ENCODE measurements around the gene EYS. TPM values are rescaled to one million over a fixed set of nuclear protein-coding genes. Genes with fewer than 3 reads are reported as not detected.

EYS gene
- total RNA-seq, 6 experiments from 2014 or later = 0.54 to 2.3 (median 0.74) TPM; not detected in 1

GRCh38 chr6:64145658-64146057, 1561.4 kb downstream of the EYS start:
- Histone ChIP-seq H3K4me1 (no peaks in the 10 kb centered on the region), H3K9me3 (no peaks in the 10 kb centered on the region), H3K27ac (no peak overlapping the region), H3K27me3 (no peaks in the 10 kb centered on the region), H3K4me3 (no peak overlapping the region), H3K36me3 (no peaks in the 10 kb centered on the region)
- intact Hi-C loops (cut with DNase I) = no loop called here
- no peak for DNase-seq
- WGBS (ENCODE audit: insufficient coverage, low coverage, low lambda C conversion rate, missing lambda C conversion rate) = 42% methylated on average over 2 of the region's 2 CpGs
- no peak for ATAC-seq
- TF ChIP-seq CTCF (IDR thresholded peaks at IDR 0.05) (no peak), POLR2A (IDR thresholded peaks at IDR 0.05) (no peak)

GRCh38 chr6:64143101-64143500, 1563.9 kb downstream of the EYS start:
- Histone ChIP-seq H3K4me3 (no peak overlapping the region), H3K36me3 (no peaks in the 10 kb centered on the region), H3K4me1 (no peaks in the 10 kb centered on the region), H3K9me3 (no peaks in the 10 kb centered on the region), H3K27me3 (no peaks in the 10 kb centered on the region), H3K27ac (no peak overlapping the region)
- DNase-seq (no peak), ATAC-seq (no peak)
- 29% methylated on average over 2 of the region's 2 CpGs for WGBS (ENCODE audit: insufficient coverage, low coverage, low lambda C conversion rate, missing lambda C conversion rate)
- intact Hi-C loops (cut with DNase I) = no loop called here
- TF ChIP-seq POLR2A (IDR thresholded peaks at IDR 0.05) (no peak), CTCF (IDR thresholded peaks at IDR 0.05) (no peak)

GRCh38 chr6:64141680-64142079, 1565.3 kb downstream of the EYS start:
- TF ChIP-seq CTCF (IDR thresholded peaks at IDR 0.05) (no peak), POLR2A (IDR thresholded peaks at IDR 0.05) (no peak)
- WGBS (ENCODE audit: insufficient coverage, low coverage, low lambda C conversion rate, missing lambda C conversion rate) = 80% methylated on average over 1 of the region's 2 CpGs
- no peak for ATAC-seq

GRCh38 chr6:64128301-64129024, 1578.6 kb downstream of the EYS start:
- no peaks in the 10 kb centered on the region for H3K4me1 ChIP-seq
- no peaks in the 10 kb centered on the region for H3K9me3 ChIP-seq
- intact Hi-C loops (cut with DNase I) = no loop called here
- H3K27ac ChIP-seq = no peak overlapping the region
- WGBS (ENCODE audit: insufficient coverage, low coverage, low lambda C conversion rate, missing lambda C conversion rate) = 53% methylated on average over 1 of the region's 1 CpG
- no peak for TF ChIP-seq POLR2A (IDR thresholded peaks at IDR 0.05)
- TF ChIP-seq CTCF (IDR thresholded peaks at IDR 0.05) = no peak
- H3K4me3 ChIP-seq = no peak overlapping the region
- no peak for ATAC-seq
- no peaks in the 10 kb centered on the region for H3K36me3 ChIP-seq
- no peak for DNase-seq
- H3K27me3 ChIP-seq = no peaks in the 10 kb centered on the region

More at GRCh38 chr6:64141680-64142079, 1565.3 kb downstream of the EYS start:
- H3K4me3 ChIP-seq = no peak overlapping the region
- H3K27ac ChIP-seq = no peak overlapping the region
- no peaks in the 10 kb centered on the region for H3K36me3 ChIP-seq
- intact Hi-C loops (cut with DNase I) = no loop called here
- no peaks in the 10 kb centered on the region for H3K4me1 ChIP-seq
- H3K9me3 ChIP-seq = no peaks in the 10 kb centered on the region
- H3K27me3 ChIP-seq = no peaks in the 10 kb centered on the region
- DNase-seq = no peak
